Kidney epithelial cell (primary cell): ENCODE data around the gene TMEFF2. TPM values are rescaled to one million over a fixed set of nuclear protein-coding genes. Genes with fewer than 3 reads are reported as not detected.

Experiments used
- DNase-seq: peaks from one replicate; pipeline ENCODE4 v3.0.0-alpha.2; 2010; ENCODE audit warnings: low read depth
- H3K27me3 ChIP-seq: 2 replicates; pipeline ENCODE4 v1.6.0; 2011; ENCODE audit warnings: low read length; ENCODE audit not compliant: control insufficient read depth, insufficient read depth
- H3K36me3 ChIP-seq: 2 replicates; pipeline ENCODE4 v1.5.1; 2011; ENCODE audit warnings: low read length; ENCODE audit not compliant: control insufficient read depth, insufficient read depth
- H3K4me3 ChIP-seq: 2 replicates; pipeline ENCODE4 v1.5.1; 2011; ENCODE audit warnings: low read depth, mild to moderate bottlenecking, control low read depth, low read length
- total RNA-seq: library from RNA; depleted of rRNA; stranded (reverse); fragments of >200 nt; gene quantifications from 2 replicates; pipeline ENCODE4 v1.2.3, GENCODE V29; 2015
- TF ChIP-seq, protein P1 (sequence below): IDR thresholded peaks from 2 replicates; pipeline ENCODE4 v1.5.1; 2011; ENCODE audit warnings: mild to moderate bottlenecking, moderate library complexity, low read length, control low read depth, inconsistent platforms; ENCODE audit not compliant: insufficient read depth, poor library complexity, severe bottlenecking

The TMEFF2 gene
- total RNA-seq, 1 donor from 2014 or later: not detected

DNA sequence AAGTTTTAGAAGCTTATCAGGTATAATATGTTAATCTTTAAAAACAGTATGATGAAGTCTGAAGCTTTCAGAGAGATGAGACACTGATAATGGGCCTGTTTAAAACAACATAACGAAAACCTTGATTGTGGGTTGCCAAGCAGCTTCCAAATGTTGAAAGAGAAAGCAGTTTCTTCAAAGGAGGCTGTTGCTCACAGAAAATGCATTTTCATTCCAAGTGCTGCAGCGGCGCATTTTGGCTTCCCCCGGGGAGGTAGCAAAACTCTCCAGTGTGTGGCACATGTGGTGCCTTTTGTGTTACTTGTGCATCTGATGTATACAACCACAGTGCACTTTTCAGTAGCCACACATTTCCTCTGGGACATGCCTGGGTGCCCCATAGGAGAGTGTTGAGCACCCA lies 66.1 kb downstream of the TMEFF2 start:
- TF ChIP-seq, protein P1, sequence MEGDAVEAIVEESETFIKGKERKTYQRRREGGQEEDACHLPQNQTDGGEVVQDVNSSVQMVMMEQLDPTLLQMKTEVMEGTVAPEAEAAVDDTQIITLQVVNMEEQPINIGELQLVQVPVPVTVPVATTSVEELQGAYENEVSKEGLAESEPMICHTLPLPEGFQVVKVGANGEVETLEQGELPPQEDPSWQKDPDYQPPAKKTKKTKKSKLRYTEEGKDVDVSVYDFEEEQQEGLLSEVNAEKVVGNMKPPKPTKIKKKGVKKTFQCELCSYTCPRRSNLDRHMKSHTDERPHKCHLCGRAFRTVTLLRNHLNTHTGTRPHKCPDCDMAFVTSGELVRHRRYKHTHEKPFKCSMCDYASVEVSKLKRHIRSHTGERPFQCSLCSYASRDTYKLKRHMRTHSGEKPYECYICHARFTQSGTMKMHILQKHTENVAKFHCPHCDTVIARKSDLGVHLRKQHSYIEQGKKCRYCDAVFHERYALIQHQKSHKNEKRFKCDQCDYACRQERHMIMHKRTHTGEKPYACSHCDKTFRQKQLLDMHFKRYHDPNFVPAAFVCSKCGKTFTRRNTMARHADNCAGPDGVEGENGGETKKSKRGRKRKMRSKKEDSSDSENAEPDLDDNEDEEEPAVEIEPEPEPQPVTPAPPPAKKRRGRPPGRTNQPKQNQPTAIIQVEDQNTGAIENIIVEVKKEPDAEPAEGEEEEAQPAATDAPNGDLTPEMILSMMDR: no peak
- Histone ChIP-seq H3K27me3 (no peaks in the 10 kb centered on the region), H3K4me3 (no peak overlapping the region), H3K36me3 (no peaks in the 10 kb centered on the region)
- DNase-seq: no peak

GRCh38 chr2:192127434-192127833 lies 67.3 kb downstream of the TMEFF2 start:
- TF ChIP-seq, protein P1: no peak
- no peak for DNase-seq

GRCh38 chr2:192126912-192127311 lies 67.8 kb downstream of the TMEFF2 start:
- Histone ChIP-seq H3K27me3 (no peaks in the 10 kb centered on the region), H3K4me3 (no peak overlapping the region), H3K36me3 (no peaks in the 10 kb centered on the region)
- DNase-seq: no peak
- TF ChIP-seq, protein P1: no peak

More at GRCh38 chr2:192127434-192127833, 67.3 kb downstream of the TMEFF2 start:
- Histone ChIP-seq H3K4me3 (no peak overlapping the region), H3K36me3 (no peaks in the 10 kb centered on the region), H3K27me3 (no peaks in the 10 kb centered on the region)

DNA sequence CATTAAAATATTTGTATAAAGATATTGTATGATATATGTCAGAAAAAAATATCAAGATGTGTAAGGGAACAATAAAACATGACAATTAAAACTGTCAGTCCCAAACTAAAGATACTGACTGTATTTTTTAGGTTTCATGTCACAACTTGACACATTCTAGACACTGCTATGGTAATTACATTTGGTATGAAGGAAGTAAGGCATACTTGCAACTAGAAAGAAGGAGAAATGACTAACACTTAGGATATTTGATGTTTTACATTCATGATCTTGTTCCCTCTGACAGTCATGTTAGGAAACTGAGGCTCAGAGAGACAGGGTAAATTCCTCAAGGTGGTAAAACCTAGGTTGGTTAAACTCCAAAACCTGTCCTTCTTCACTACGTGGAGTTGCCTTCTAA lies 68.3 kb downstream of the TMEFF2 start:
- Histone ChIP-seq H3K4me3 (no peak overlapping the region), H3K27me3 (no peaks in the 10 kb centered on the region), H3K36me3 (no peaks in the 10 kb centered on the region)
- no peak for DNase-seq
- TF ChIP-seq, protein P1: no peak

DNA sequence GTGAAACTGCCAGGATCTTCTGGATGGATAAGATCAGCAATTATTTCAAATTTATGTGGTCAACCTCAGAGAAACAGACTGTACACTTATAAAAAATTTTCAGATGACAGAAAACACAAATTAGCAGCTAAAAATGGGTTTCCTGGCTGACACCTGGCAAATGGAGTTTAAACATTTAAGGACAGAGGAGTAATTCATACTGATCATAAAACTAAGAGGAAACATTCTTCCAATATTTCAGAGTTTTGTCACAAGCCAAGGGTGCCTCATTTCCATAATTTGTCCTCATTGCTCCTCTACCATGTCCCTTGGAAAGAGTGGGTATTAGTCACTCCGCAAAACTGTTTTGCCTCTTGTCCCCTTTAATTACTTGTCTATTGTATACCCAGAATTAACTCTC lies 70.2 kb downstream of the TMEFF2 start:
- no peak for DNase-seq
- Histone ChIP-seq H3K36me3 (no peaks in the 10 kb centered on the region), H3K4me3 (no peak overlapping the region), H3K27me3 (no peaks in the 10 kb centered on the region)
- TF ChIP-seq, protein P1: no peak

DNA sequence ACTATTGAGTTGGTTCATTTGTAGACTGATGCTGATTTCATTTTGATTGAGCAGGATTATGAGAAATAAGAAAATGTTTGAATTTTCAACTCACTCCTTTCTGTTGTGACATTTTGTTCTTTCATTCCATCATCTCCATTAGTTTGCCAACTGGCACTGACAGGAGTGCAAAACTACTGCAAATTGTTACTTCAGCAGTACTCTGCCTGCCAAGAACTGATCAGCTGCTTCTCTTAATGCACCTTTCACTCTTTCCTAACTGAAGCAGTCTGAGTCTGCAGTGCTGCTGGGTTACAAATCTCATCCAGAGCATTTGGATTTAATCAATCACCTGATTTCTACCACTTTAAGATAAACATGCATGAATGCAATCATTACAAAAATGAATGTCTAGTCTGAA lies 70.9 kb downstream of the TMEFF2 start:
- Histone ChIP-seq H3K36me3 (no peaks in the 10 kb centered on the region), H3K4me3 (no peak overlapping the region), H3K27me3 (no peaks in the 10 kb centered on the region)
- DNase-seq: no peak
- TF ChIP-seq, protein P1: no peak
